VCaP (cell line): ENCODE data around the gene C3orf20.

ENCODE experiments used
- H3K27ac ChIP-seq: fragments of 450-650 bp; 2 replicates; pipeline ENCODE4 v1.5.1; 2017
- CTCF ChIP-seq: fragments of 450-650 bp; conservative IDR thresholded peaks from 2 replicates; pipeline ENCODE4 v1.5.1; 2017; ENCODE audit warnings: mild to moderate bottlenecking, moderate library complexity

The C3orf20 gene

GRCh38 chr3:14786369-14786768, 111.4 kb downstream of the C3orf20 start:
- no peak overlapping the region for H3K27ac ChIP-seq
- no peak for TF ChIP-seq CTCF

- H3K27ac ChIP-seq, result peak overlapping the region; percentile 40; the same call in 1 of the 2 replicates
- TF ChIP-seq CTCF, result no peak
Observed at GRCh38 chr3:14787630-14788029, 112.7 kb downstream of the C3orf20 start.

DNA sequence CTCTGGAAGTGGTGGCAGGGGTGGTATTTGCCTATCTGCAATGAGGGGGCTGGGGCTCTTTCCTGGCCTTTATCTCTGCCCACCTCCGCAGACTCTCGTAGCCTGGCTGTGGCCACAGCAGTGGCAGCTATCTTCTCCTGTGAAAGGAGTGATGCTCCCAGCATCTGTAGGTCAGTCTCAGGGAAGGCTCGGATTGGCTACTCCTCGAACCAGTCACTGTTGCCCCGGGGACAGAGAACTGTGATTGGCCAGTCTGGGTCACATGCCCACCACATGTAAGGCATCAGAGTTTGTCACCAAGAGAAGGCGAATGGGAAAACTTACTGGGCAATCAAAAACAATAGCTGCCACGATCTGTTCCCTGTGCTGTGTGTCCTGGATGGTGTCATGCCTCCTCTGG, 113.7 kb downstream of the C3orf20 start:
- TF ChIP-seq CTCF, result no peak
- no peak overlapping the region for H3K27ac ChIP-seq

DNA sequence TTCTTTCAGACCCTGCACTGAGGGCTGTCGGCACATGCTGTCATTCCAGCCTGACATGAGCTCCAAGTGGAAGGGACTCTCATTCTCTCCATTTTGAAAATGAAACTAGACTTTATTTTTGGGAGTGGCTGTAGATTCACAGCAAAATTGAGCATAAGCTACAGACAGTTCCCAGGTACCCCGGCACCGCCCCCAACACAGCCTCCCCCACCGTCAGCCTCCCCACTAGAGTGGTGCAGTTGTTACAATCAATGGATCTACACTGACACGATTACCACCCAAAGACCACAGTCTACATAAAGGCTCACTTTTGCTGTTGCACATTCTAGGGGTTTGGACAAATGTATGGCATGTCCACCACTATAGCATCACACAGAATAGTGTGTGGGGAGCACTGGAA, 114.3 kb downstream of the C3orf20 start:
- TF ChIP-seq CTCF, result no peak
- H3K27ac ChIP-seq, result no peak overlapping the region

DNA sequence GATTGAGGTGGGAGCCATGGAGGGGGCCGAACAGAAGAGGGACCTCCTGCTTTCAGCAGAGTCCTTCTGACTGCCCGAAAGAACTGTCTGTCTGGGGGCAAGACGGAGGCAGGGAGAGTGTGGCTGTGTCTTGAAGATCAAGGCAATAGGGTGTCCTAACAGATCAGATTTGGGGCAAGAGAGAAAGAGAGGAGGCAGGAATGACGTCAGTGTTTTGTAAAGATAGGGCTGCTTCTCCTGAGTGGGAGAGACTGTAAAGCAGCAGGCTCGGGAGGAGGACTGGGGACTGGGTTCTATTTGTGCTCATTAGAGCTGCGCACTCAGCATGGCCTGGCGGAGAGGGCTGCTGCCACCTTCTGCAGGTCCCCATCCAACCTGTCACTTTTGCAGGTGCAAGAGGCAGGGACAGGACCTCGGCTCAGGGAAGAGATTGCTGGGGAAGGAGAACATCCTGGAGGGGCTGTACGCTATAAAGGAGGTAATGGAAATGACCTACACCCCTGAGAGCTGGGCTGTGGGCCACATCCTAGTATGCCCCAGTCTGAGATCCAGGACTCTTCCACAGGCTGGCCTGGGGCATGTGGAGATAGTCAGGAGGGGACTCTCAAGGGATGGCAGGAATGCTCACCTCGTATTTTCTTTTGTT, 114.8 kb downstream of the C3orf20 start:
- TF ChIP-seq CTCF, result no peak
- no peak overlapping the region for H3K27ac ChIP-seq

GRCh38 chr3:14791343-14791945, 116.5 kb downstream of the C3orf20 start:
- peak; percentile 97 for TF ChIP-seq CTCF
- H3K27ac ChIP-seq, result no peak overlapping the region

- no peak for TF ChIP-seq CTCF
- H3K27ac ChIP-seq, result no peak overlapping the region
Observed at GRCh38 chr3:14792691-14793121, 117.8 kb downstream of the C3orf20 start.
